ENCODE results near the gene CFAP221. TPM values are rescaled to one million over a fixed set of nuclear protein-coding genes. Genes with fewer than 3 reads are reported as not detected.

The CFAP221 gene
- polyA plus RNA-seq, 2 donors = 0.08 TPM; not detected in 1

GRCh38 chr2:119646149-119646548 is 101.9 kb downstream of the CFAP221 start:
- H3K4me3 ChIP-seq (ENCODE audit: low read depth in 1 of 2, low read length in 2 of 2) = no peak overlapping the region
- no peaks in the 10 kb centered on the region for H3K36me3 ChIP-seq (ENCODE audit: control insufficient read depth in 2 of 2, insufficient read depth in 2 of 2, low read length in 1 of 2)
- no peaks in the 10 kb centered on the region for H3K4me1 ChIP-seq (ENCODE audit: control insufficient read depth in 2 of 2, insufficient read depth in 2 of 2, low read length in 1 of 2)
- H3K9me3 ChIP-seq (ENCODE audit: control insufficient read depth in 2 of 2, insufficient read depth in 1 of 2, low read depth in 1 of 2, low read length in 1 of 2) = peaks cover 0 to 4% of the 10 kb centered on the region in 2 donors
- WGBS, 2 donors = 80 to 81% methylated on average over 3 of the region's 3 CpGs
- H3K27ac ChIP-seq (ENCODE audit: low read depth in 2 of 2, low read length in 1 of 2) = no peak overlapping the region
- H3K27me3 ChIP-seq (ENCODE audit: control insufficient read depth in 1 of 2, insufficient read depth in 2 of 2, low read length in 2 of 2) = no peaks in the 10 kb centered on the region

GRCh38 chr2:119647440-119648169 is 103.4 kb downstream of the CFAP221 start:
- 69 to 75% methylated on average over 7 of the region's 7 CpGs for WGBS, 2 donors
- Histone ChIP-seq H3K4me1 (ENCODE audit: control insufficient read depth in 2 of 2, insufficient read depth in 2 of 2, low read length in 1 of 2) (no peaks in the 10 kb centered on the region), H3K9me3 (ENCODE audit: control insufficient read depth in 2 of 2, insufficient read depth in 1 of 2, low read depth in 1 of 2, low read length in 1 of 2) (peaks cover 0 to 4% of the 10 kb centered on the region in 2 donors), H3K27ac (ENCODE audit: low read depth in 2 of 2, low read length in 1 of 2) (no peak overlapping the region), H3K4me3 (ENCODE audit: low read depth in 1 of 2, low read length in 2 of 2) (no peak overlapping the region), H3K36me3 (ENCODE audit: control insufficient read depth in 2 of 2, insufficient read depth in 2 of 2, low read length in 1 of 2) (no peaks in the 10 kb centered on the region), H3K27me3 (ENCODE audit: control insufficient read depth in 1 of 2, insufficient read depth in 2 of 2, low read length in 2 of 2) (no peaks in the 10 kb centered on the region)

- Histone ChIP-seq H3K36me3 (ENCODE audit: control insufficient read depth in 2 of 2, insufficient read depth in 2 of 2, low read length in 1 of 2) (no peaks in the 10 kb centered on the region), H3K4me1 (ENCODE audit: control insufficient read depth in 2 of 2, insufficient read depth in 2 of 2, low read length in 1 of 2) (no peaks in the 10 kb centered on the region), H3K27me3 (ENCODE audit: control insufficient read depth in 1 of 2, insufficient read depth in 2 of 2, low read length in 2 of 2) (no peaks in the 10 kb centered on the region), H3K9me3 (ENCODE audit: control insufficient read depth in 2 of 2, insufficient read depth in 1 of 2, low read depth in 1 of 2, low read length in 1 of 2) (peaks cover 0 to 4% of the 10 kb centered on the region in 2 donors), H3K27ac (ENCODE audit: low read depth in 2 of 2, low read length in 1 of 2) (no peak overlapping the region), H3K4me3 (ENCODE audit: low read depth in 1 of 2, low read length in 2 of 2) (no peak overlapping the region)
- 79 to 82% methylated on average over 5 of the region's 5 CpGs for WGBS, 2 donors
Observed at GRCh38 chr2:119649364-119649917, 105.2 kb downstream of the CFAP221 start.

GRCh38 chr2:119650206-119650605 is 106.0 kb downstream of the CFAP221 start:
- 88 to 95% methylated on average over 3 of the region's 3 CpGs for WGBS, 2 donors
- H3K9me3 ChIP-seq (ENCODE audit: control insufficient read depth in 2 of 2, insufficient read depth in 1 of 2, low read depth in 1 of 2, low read length in 1 of 2) = peaks cover 0 to 4% of the 10 kb centered on the region in 2 donors
- H3K27me3 ChIP-seq (ENCODE audit: control insufficient read depth in 1 of 2, insufficient read depth in 2 of 2, low read length in 2 of 2) = no peaks in the 10 kb centered on the region
- no peak overlapping the region for H3K4me3 ChIP-seq (ENCODE audit: low read depth in 1 of 2, low read length in 2 of 2)
- no peaks in the 10 kb centered on the region for H3K4me1 ChIP-seq (ENCODE audit: control insufficient read depth in 2 of 2, insufficient read depth in 2 of 2, low read length in 1 of 2)
- no peak overlapping the region for H3K27ac ChIP-seq (ENCODE audit: low read depth in 2 of 2, low read length in 1 of 2)
- H3K36me3 ChIP-seq (ENCODE audit: control insufficient read depth in 2 of 2, insufficient read depth in 2 of 2, low read length in 1 of 2) = no peaks in the 10 kb centered on the region

GRCh38 chr2:119650846-119651370 is 106.7 kb downstream of the CFAP221 start:
- 77 to 79% methylated on average over 2 of the region's 2 CpGs for WGBS, 2 donors
- Histone ChIP-seq H3K4me3 (ENCODE audit: low read depth in 1 of 2, low read length in 2 of 2) (no peak overlapping the region), H3K9me3 (ENCODE audit: control insufficient read depth in 2 of 2, insufficient read depth in 1 of 2, low read depth in 1 of 2, low read length in 1 of 2) (peaks cover 0 to 4% of the 10 kb centered on the region in 2 donors), H3K4me1 (ENCODE audit: control insufficient read depth in 2 of 2, insufficient read depth in 2 of 2, low read length in 1 of 2) (no peaks in the 10 kb centered on the region), H3K27me3 (ENCODE audit: control insufficient read depth in 1 of 2, insufficient read depth in 2 of 2, low read length in 2 of 2) (no peaks in the 10 kb centered on the region), H3K36me3 (ENCODE audit: control insufficient read depth in 2 of 2, insufficient read depth in 2 of 2, low read length in 1 of 2) (no peaks in the 10 kb centered on the region), H3K27ac (ENCODE audit: low read depth in 2 of 2, low read length in 1 of 2) (no peak overlapping the region)

- H3K4me3 ChIP-seq (ENCODE audit: low read depth in 1 of 2, low read length in 2 of 2) = no peak overlapping the region
- H3K36me3 ChIP-seq (ENCODE audit: control insufficient read depth in 2 of 2, insufficient read depth in 2 of 2, low read length in 1 of 2) = no peaks in the 10 kb centered on the region
- no peak overlapping the region for H3K27ac ChIP-seq (ENCODE audit: low read depth in 2 of 2, low read length in 1 of 2)
- no peaks in the 10 kb centered on the region for H3K4me1 ChIP-seq (ENCODE audit: control insufficient read depth in 2 of 2, insufficient read depth in 2 of 2, low read length in 1 of 2)
- WGBS, 2 donors = 73 to 74% methylated on average over 8 of the region's 8 CpGs
- no peaks in the 10 kb centered on the region for H3K27me3 ChIP-seq (ENCODE audit: control insufficient read depth in 1 of 2, insufficient read depth in 2 of 2, low read length in 2 of 2)
- H3K9me3 ChIP-seq (ENCODE audit: control insufficient read depth in 2 of 2, insufficient read depth in 1 of 2, low read depth in 1 of 2, low read length in 1 of 2) = no peaks in the 10 kb centered on the region
Observed at GRCh38 chr2:119657466-119658145, 113.4 kb downstream of the CFAP221 start.

- Histone ChIP-seq H3K4me1 (ENCODE audit: control insufficient read depth in 2 of 2, insufficient read depth in 2 of 2, low read length in 1 of 2) (no peaks in the 10 kb centered on the region), H3K27ac (ENCODE audit: low read depth in 2 of 2, low read length in 1 of 2) (no peak overlapping the region), H3K9me3 (ENCODE audit: control insufficient read depth in 2 of 2, insufficient read depth in 1 of 2, low read depth in 1 of 2, low read length in 1 of 2) (no peaks in the 10 kb centered on the region), H3K27me3 (ENCODE audit: control insufficient read depth in 1 of 2, insufficient read depth in 2 of 2, low read length in 2 of 2) (no peaks in the 10 kb centered on the region), H3K4me3 (ENCODE audit: low read depth in 1 of 2, low read length in 2 of 2) (no peak overlapping the region), H3K36me3 (ENCODE audit: control insufficient read depth in 2 of 2, insufficient read depth in 2 of 2, low read length in 1 of 2) (no peaks in the 10 kb centered on the region)
- WGBS, 2 donors = 60 to 61% methylated on average over 8 of the region's 8 CpGs
Observed at GRCh38 chr2:119659601-119660342, 115.5 kb downstream of the CFAP221 start.

- no peaks in the 10 kb centered on the region for H3K9me3 ChIP-seq (ENCODE audit: control insufficient read depth in 2 of 2, insufficient read depth in 1 of 2, low read depth in 1 of 2, low read length in 1 of 2)
- H3K27ac ChIP-seq (ENCODE audit: low read depth in 2 of 2, low read length in 1 of 2) = no peak overlapping the region
- no peaks in the 10 kb centered on the region for H3K27me3 ChIP-seq (ENCODE audit: control insufficient read depth in 1 of 2, insufficient read depth in 2 of 2, low read length in 2 of 2)
- no peaks in the 10 kb centered on the region for H3K4me1 ChIP-seq (ENCODE audit: control insufficient read depth in 2 of 2, insufficient read depth in 2 of 2, low read length in 1 of 2)
- WGBS, 2 donors = 50 to 56% methylated on average over 7 of the region's 7 CpGs
- no peak overlapping the region for H3K4me3 ChIP-seq (ENCODE audit: low read depth in 1 of 2, low read length in 2 of 2)
- no peaks in the 10 kb centered on the region for H3K36me3 ChIP-seq (ENCODE audit: control insufficient read depth in 2 of 2, insufficient read depth in 2 of 2, low read length in 1 of 2)
Observed at GRCh38 chr2:119660343-119660658, 116.1 kb downstream of the CFAP221 start.

- Histone ChIP-seq H3K27me3 (ENCODE audit: control insufficient read depth in 1 of 2, insufficient read depth in 2 of 2, low read length in 2 of 2) (no peaks in the 10 kb centered on the region), H3K4me1 (ENCODE audit: control insufficient read depth in 2 of 2, insufficient read depth in 2 of 2, low read length in 1 of 2) (no peaks in the 10 kb centered on the region), H3K36me3 (ENCODE audit: control insufficient read depth in 2 of 2, insufficient read depth in 2 of 2, low read length in 1 of 2) (no peaks in the 10 kb centered on the region), H3K27ac (ENCODE audit: low read depth in 2 of 2, low read length in 1 of 2) (no peak overlapping the region), H3K4me3 (ENCODE audit: low read depth in 1 of 2, low read length in 2 of 2) (no peak overlapping the region), H3K9me3 (ENCODE audit: control insufficient read depth in 2 of 2, insufficient read depth in 1 of 2, low read depth in 1 of 2, low read length in 1 of 2) (no peaks in the 10 kb centered on the region)
- WGBS, 2 donors = 83 to 84% methylated on average over 3 of the region's 3 CpGs
Observed at GRCh38 chr2:119662297-119662696, 118.0 kb downstream of the CFAP221 start.
